SK-N-MC (cell line): ENCODE measurements around the gene DDX46.

Experiments
- EZH2 ChIP-seq: fragments of 200-600 bp; sonication (generic); IDR thresholded peaks from one replicate; pipeline ENCODE4 v1.6.1; 2017; ENCODE audit warnings: antibody characterized with exemption
- POLR2AphosphoS5 ChIP-seq: IDR thresholded peaks from 2 replicates; pipeline ENCODE4 v1.6.1; 2012; ENCODE audit warnings: mild to moderate bottlenecking, low read depth, low read length, borderline replicate concordance

DNA sequence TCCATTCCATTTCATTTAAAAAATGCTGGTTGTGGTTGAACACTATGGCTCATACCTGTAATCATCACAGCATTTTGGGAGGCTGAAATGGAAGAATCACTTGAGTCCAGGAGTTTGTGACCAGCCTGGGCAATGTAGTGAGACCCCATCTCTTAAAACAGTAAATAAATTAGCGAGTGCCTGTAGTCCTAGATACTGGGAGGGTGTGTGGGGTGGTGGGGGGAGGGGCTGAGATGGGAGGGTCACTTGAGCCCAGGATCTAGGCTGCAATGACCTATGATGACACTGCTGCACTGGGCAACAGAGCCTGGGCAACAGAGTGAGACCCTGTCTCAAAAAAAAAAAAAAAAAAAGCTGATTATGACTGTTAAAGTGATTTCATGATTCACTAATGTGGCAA, 29.1 kb downstream of the DDX46 start:
- TF ChIP-seq EZH2 = no peak
- TF ChIP-seq POLR2AphosphoS5 = no peak
